GM23248 (cell line): ENCODE measurements around the gene NUDCD2. TPM values are rescaled to one million over a fixed set of nuclear protein-coding genes. Genes with fewer than 3 reads are reported as not detected.
A peak's percentile ranks its signal among the peaks of the same experiment; 100 is the strongest.
"Not testable (repeated sequence)": the region's sequence is repeated elsewhere in the genome, so short reads cannot be mapped to it uniquely, and the experiment has no call there.

Experiments used
- DNase-seq: peaks from one replicate; pipeline ENCODE4 v3.0.0-alpha.2; 2015
- H2AFZ ChIP-seq: fragments of 200-600 bp; sonication (generic); 2 replicates; pipeline ENCODE4 v1.6.1; 2016; ENCODE audit warnings: antibody characterized with exemption
- H3F3A ChIP-seq: fragments of 200-600 bp; sonication (generic); 2 replicates; pipeline ENCODE4 v1.6.1; 2016; ENCODE audit warnings: mild to moderate bottlenecking, antibody characterized with exemption, mixed run types; ENCODE audit not compliant: insufficient read depth
- H3K27ac ChIP-seq: fragments of 200-600 bp; sonication (generic); 2 replicates; pipeline ENCODE4 v1.5.1; 2016; ENCODE audit warnings: mild to moderate bottlenecking
- H3K27me3 ChIP-seq: fragments of 200-600 bp; sonication (generic); replicated peaks from 2 replicates; pipeline ENCODE4 v1.6.1; 2016; ENCODE audit warnings: mild to moderate bottlenecking; ENCODE audit not compliant: insufficient read depth
- H3K36me3 ChIP-seq: fragments of 200-600 bp; sonication (generic); 2 replicates; pipeline ENCODE4 v1.6.1; 2016; ENCODE audit warnings: low read depth, mild to moderate bottlenecking
- H3K4me1 ChIP-seq: fragments of 200-600 bp; sonication (generic); 2 replicates; pipeline ENCODE4 v1.6.1; 2016; ENCODE audit warnings: mild to moderate bottlenecking; ENCODE audit not compliant: insufficient read depth
- H3K4me2 ChIP-seq: fragments of 200-600 bp; sonication (generic); one replicate; pipeline ENCODE4 v1.6.1; 2016; ENCODE audit warnings: mild to moderate bottlenecking; ENCODE audit not compliant: unreplicated experiment
- H3K4me3 ChIP-seq: fragments of 200-600 bp; sonication (generic); 2 replicates; pipeline ENCODE4 v1.5.1; 2016; ENCODE audit warnings: mild to moderate bottlenecking
- H3K79me2 ChIP-seq: fragments of 200-600 bp; sonication (generic); 2 replicates; pipeline ENCODE4 v1.6.1; 2016; ENCODE audit warnings: mild to moderate bottlenecking; ENCODE audit not compliant: insufficient read depth
- H3K9ac ChIP-seq: fragments of 200-600 bp; sonication (generic); 2 replicates; pipeline ENCODE4 v1.6.1; 2016; ENCODE audit warnings: mild to moderate bottlenecking
- H3K9me2 ChIP-seq: fragments of 200-600 bp; sonication (generic); 2 replicates; pipeline ENCODE4 v1.6.1; 2016; ENCODE audit warnings: mixed run types, mild to moderate bottlenecking, moderate library complexity; ENCODE audit not compliant: insufficient read depth
- H3K9me3 ChIP-seq: fragments of 200-600 bp; sonication (generic); one replicate; pipeline ENCODE4 v1.6.1; 2017; ENCODE audit warnings: low read depth
- H4K20me1 ChIP-seq: fragments of 200-600 bp; sonication (generic); 2 replicates; pipeline ENCODE4 v1.6.0; 2016; ENCODE audit not compliant: insufficient read depth
- EZH2 ChIP-seq: fragments of 200-600 bp; sonication (generic); IDR thresholded peaks from 2 replicates; pipeline ENCODE4 v1.6.1; 2018; ENCODE audit warnings: antibody characterized with exemption, mild to moderate bottlenecking; ENCODE audit not compliant: insufficient read depth, poor library complexity, severe bottlenecking
- EZH2phosphoT487 ChIP-seq: fragments of 200-600 bp; sonication (generic); IDR thresholded peaks from 2 replicates; pipeline ENCODE4 v1.6.1; 2018; ENCODE audit warnings: antibody characterized with exemption, moderate library complexity, mild to moderate bottlenecking, low read depth; ENCODE audit not compliant: insufficient read depth
- WGBS, 2 experiments: methylation state at CpG; one replicate each; pipeline ENCODE4 v1.1.6; 2015 to 2017; ENCODE audit warnings: low lambda C conversion rate in 2 of 2, low coverage in 1 of 2; ENCODE audit errors: missing lambda C conversion rate in 2 of 2; 5-methylcytosine and 5-hydroxymethylcytosine counted together
- in situ Hi-C: fragments of 300-500 bp; cut with MboI; formaldehyde crosslinking; loops from 2 replicates; pipeline ENCODE4 v1.15.0; 2020
- polyA plus RNA-seq: library from polyadenylated mRNA; unstranded; fragments of >200 nt; fragmentation: Nextera tagmentation; extraction: Ambion mirVana; gene quantifications from 2 replicates; pipeline ENCODE4 v1.2.1, GENCODE V29; 2016
- total RNA-seq: library from RNA; depleted of rRNA; stranded (reverse); fragments of >200 nt; shearing (Covaris generic); gene quantifications from 2 replicates; pipeline ENCODE4 v1.2.3, GENCODE V29; 2014

Gene NUDCD2
- total and polyA plus RNA-seq, 2 experiments from 2014 or later, result 2.7 to 57.8 TPM

- WGBS, 2 experiments, result 78 to 82% methylated on average over 4 of the region's 4 CpGs
- H3K9me2 ChIP-seq, result no peaks in the 10 kb centered on the region
- no peak overlapping the region for H3K9ac ChIP-seq
- in situ Hi-C loops, result no loop called here
- H3K27ac ChIP-seq, result no peak overlapping the region
- H3K27me3 ChIP-seq, result no peaks in the 10 kb centered on the region
- H2AFZ ChIP-seq, result peak overlapping the region; percentile 91
- H3K79me2 ChIP-seq, result peaks cover 42% of the 10 kb centered on the region
- 0 out of 2 replicates have a peak, but pooled peaks cover under 1% of the 10 kb centered on the region for H4K20me1 ChIP-seq
- H3K4me2 ChIP-seq, result no peak overlapping the region
- TF ChIP-seq EZH2phosphoT487 (no peak), EZH2 (no peak)
- H3K9me3 ChIP-seq, result no peaks in the 10 kb centered on the region
- DNase-seq, result no peak
- peak overlapping the region; percentile 98; the same call in 1 of the 2 replicates for H3K4me3 ChIP-seq
- peaks cover 29% of the 10 kb centered on the region for H3K4me1 ChIP-seq
- H3K36me3 ChIP-seq, result peaks cover 23% of the 10 kb centered on the region
- no peaks in the 10 kb centered on the region for H3F3A ChIP-seq
These were observed 23.4 kb downstream of the NUDCD2 start for GRCh38 chr5:163436515-163436914.

GRCh38 chr5:163434401-163434866, 25.5 kb downstream of the NUDCD2 start:
- DNase-seq, result no peak
- in situ Hi-C loops, result no loop called here
- 66 to 71% methylated on average over 3 of the region's 3 CpGs for WGBS, 2 experiments

GRCh38 chr5:163433271-163433670, 26.6 kb downstream of the NUDCD2 start:
- Histone ChIP-seq H3K36me3 (no peaks in the 10 kb centered on the region), H3F3A (no peaks in the 10 kb centered on the region), H3K4me2 (no peak overlapping the region), H2AFZ (no peak overlapping the region), H3K9me2 (no peaks in the 10 kb centered on the region), H3K79me2 (peaks cover 9% of the 10 kb centered on the region), H3K9me3 (no peaks in the 10 kb centered on the region), H3K27ac (no peak overlapping the region), H3K9ac (no peak overlapping the region), H3K4me1 (peaks cover under 1% of the 10 kb centered on the region), H3K27me3 (0 out of 2 replicates have a peak, but pooled peaks cover 3% of the 10 kb centered on the region), H3K4me3 (no peak overlapping the region), H4K20me1 (no peaks in the 10 kb centered on the region)
- WGBS, 2 experiments, result 40 to 45% methylated on average over 5 of the region's 5 CpGs
- in situ Hi-C loops, result no loop called here
- no peak for DNase-seq
- TF ChIP-seq EZH2phosphoT487, result no peak
- no peak for TF ChIP-seq EZH2

More at GRCh38 chr5:163434401-163434866, 25.5 kb downstream of the NUDCD2 start:
- no peaks in the 10 kb centered on the region for H3F3A ChIP-seq
- H3K4me3 ChIP-seq, result no peak overlapping the region
- H3K79me2 ChIP-seq, result peaks cover 21% of the 10 kb centered on the region
- H3K9ac ChIP-seq, result no peak overlapping the region
- no peak overlapping the region for H2AFZ ChIP-seq
- H3K4me1 ChIP-seq, result peaks cover 12% of the 10 kb centered on the region
- H3K27ac ChIP-seq, result no peak overlapping the region
- TF ChIP-seq EZH2 (no peak), EZH2phosphoT487 (no peak)
- H3K9me3 ChIP-seq, result no peaks in the 10 kb centered on the region
- peaks cover 4% of the 10 kb centered on the region for H3K36me3 ChIP-seq
- no peaks in the 10 kb centered on the region for H4K20me1 ChIP-seq
- H3K27me3 ChIP-seq, result 0 out of 2 replicates have a peak, but pooled peaks cover 3% of the 10 kb centered on the region
- no peak overlapping the region for H3K4me2 ChIP-seq
- H3K9me2 ChIP-seq, result no peaks in the 10 kb centered on the region

- Histone ChIP-seq H2AFZ (no peak overlapping the region), H3K79me2 (peaks cover 2% of the 10 kb centered on the region), H3F3A (no peaks in the 10 kb centered on the region), H3K27ac (no peak overlapping the region), H3K9me2 (no peaks in the 10 kb centered on the region), H3K9ac (no peak overlapping the region), H3K27me3 (0 out of 2 replicates have a peak, but pooled peaks cover 3% of the 10 kb centered on the region), H3K4me1 (no peaks in the 10 kb centered on the region), H3K9me3 (no peaks in the 10 kb centered on the region), H3K36me3 (no peaks in the 10 kb centered on the region), H3K4me2 (no peak overlapping the region), H4K20me1 (no peaks in the 10 kb centered on the region), H3K4me3 (no peak overlapping the region)
- no peak for TF ChIP-seq EZH2
- no peak for TF ChIP-seq EZH2phosphoT487
- WGBS, 2 experiments, result 25 to 30% methylated on average over 1 of the region's 1 CpG
- no peak for DNase-seq
- in situ Hi-C loops, result no loop called here
These were observed 27.4 kb downstream of the NUDCD2 start for GRCh38 chr5:163432544-163432943.

- H3K4me2 ChIP-seq, H3K9me2 ChIP-seq, in situ Hi-C loops, H3F3A ChIP-seq, DNase-seq, H4K20me1 ChIP-seq, H3K9me3 ChIP-seq, H2AFZ ChIP-seq, H3K27me3 ChIP-seq, H3K4me3 ChIP-seq, H3K9ac ChIP-seq, H3K36me3 ChIP-seq, H3K27ac ChIP-seq, H3K4me1 ChIP-seq, H3K79me2 ChIP-seq: not testable (repeated sequence)
- 42 to 45% methylated on average over 4 of the region's 4 CpGs for WGBS, 2 experiments
These were observed 33.8 kb downstream of the NUDCD2 start for GRCh38 chr5:163426128-163426527.
